ENCODE measurements around the gene ADAMTS2.

Gene ADAMTS2

DNA sequence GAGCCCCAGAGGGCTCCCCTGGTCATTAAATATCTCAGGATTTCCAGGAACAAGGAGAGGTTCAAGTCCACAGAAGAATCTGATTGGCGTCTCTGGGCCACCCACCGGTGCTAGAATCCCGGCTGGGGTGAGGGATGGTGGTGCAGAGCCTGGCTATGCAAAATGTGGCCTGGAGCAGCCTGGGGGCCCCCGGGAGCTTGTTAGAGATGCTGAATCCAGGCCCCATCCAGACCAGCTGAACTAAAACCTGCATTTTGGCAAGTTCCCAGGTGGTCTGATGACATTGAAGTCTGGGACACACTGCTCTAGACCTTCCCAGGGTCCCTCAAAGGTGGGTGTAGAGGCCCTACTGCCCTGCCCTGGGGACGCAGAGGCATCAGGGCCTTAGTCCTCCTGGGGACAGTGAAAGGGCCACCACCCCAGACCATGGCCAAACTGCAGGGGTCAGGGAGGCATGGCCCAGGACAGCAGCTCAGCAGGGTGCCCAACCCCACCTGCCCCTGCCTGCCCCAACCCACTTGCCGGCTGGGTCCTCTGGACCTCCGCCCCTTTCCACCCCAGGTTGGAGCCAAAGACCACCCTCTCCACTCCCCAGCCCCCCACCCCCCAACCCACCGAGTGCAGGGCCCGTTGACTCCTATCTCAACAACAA is 34.7 kb downstream of the ADAMTS2 start:
- DNase-seq, result no peak

DNA sequence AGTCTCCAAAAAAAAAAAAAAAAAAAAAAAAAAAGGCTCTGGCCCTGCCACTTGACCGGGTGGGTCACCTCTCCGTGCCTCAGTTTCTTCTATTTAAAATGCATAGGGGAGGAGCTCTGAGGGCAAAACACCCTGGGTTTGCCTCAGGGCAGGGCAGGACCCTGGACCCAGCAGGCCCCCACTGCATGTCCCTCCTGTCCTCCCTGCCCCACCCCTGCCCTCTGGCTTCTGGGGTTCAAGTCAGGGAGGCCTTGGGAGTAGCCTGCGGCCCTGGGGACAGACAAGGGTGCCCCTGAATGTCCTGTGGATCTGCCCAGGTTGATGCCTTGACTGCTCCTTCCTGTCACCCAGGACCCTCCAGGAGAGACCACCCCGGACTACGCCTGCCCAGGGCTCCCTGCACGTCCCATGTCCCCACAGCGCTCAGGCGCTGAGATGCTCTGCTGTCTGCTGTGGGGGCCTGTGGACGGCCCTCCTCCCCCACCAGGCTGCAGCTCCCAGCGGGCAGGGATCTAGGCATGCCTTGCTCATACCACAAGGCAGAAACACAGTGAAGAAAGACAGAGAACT is 35.4 kb downstream of the ADAMTS2 start:
- DNase-seq, result no peak

DNA sequence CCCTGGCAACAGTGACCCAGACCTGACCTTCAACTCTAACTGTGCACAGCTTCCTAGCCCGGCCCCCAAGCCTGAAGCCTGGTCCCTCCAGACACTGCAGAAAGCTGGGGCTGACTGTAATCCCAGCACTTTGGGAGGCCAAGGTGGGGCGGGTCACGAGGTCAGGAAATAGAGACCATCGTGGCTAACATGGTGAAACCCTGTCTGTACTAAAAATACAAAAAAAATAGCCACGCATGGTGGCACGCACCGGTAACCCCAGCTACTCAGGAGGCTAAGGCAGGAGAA is 35.9 kb downstream of the ADAMTS2 start:
- DNase-seq, result no peak

DNA sequence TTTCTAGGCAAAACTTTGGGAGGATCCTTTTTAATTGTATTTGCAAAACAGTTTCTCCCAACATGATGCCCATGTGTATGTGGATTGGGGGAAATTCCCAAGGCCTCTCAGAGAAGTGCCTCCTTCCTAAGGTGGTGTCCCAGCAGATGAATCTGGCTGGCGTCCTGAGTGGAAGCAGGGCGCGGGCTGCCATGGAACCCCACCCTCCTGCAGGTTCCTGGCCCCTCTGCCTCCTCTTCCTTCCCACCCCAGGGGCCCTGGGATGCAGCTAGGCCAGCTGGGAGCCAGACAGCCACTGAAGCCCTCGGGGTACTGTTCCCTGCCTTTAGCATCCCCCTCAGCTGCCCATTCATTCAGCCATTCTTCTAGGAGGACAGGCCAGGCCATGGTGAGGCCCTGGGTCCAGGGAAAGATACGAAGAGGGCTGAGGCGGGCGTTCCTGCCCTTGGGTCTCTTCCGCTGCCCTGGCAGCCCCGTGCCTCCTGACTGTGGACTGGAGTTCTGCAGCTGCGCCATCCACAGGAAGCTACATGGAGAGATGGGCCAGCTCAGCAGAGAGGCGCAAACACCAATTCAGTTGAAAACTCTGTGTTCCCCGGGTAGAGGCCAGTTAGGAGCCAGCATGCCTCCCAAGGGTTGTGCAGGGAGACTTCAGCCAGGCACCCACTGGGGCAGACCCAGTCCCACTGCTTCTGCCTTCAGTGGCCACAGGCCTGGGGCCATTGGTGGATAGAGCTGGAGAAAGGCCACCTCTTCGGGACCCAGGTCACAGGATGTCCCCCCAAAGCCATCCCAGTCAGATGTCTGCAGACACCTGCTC is 36.5 kb downstream of the ADAMTS2 start:
- DNase-seq, result no peak

DNA sequence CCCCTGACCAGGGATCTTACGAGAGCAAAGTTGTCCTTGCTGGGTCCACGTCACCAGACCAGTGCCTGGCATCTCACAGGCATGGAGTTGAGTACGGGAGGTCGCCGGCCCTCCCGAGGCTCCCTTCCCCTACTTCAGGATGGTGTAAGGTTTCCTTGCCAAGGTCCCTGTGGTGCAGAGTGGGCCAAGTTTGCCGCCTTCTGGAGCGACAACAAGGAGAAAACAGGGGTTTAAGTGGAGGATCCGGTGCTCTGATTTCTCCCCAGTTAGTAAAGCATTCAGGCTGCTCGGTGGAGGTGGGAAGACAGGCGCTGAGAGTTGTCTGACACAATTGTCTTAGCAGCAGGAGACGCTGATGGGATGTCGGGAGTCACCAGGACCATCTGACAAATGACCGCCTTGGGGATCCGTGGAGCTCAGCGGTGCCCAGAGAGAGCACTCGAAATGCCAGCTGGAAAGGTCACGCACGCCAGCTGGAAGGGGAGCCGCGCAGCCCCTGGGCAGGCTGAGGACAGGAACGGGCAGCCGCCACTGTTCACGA is 37.3 kb downstream of the ADAMTS2 start:
- no peak for DNase-seq

DNA sequence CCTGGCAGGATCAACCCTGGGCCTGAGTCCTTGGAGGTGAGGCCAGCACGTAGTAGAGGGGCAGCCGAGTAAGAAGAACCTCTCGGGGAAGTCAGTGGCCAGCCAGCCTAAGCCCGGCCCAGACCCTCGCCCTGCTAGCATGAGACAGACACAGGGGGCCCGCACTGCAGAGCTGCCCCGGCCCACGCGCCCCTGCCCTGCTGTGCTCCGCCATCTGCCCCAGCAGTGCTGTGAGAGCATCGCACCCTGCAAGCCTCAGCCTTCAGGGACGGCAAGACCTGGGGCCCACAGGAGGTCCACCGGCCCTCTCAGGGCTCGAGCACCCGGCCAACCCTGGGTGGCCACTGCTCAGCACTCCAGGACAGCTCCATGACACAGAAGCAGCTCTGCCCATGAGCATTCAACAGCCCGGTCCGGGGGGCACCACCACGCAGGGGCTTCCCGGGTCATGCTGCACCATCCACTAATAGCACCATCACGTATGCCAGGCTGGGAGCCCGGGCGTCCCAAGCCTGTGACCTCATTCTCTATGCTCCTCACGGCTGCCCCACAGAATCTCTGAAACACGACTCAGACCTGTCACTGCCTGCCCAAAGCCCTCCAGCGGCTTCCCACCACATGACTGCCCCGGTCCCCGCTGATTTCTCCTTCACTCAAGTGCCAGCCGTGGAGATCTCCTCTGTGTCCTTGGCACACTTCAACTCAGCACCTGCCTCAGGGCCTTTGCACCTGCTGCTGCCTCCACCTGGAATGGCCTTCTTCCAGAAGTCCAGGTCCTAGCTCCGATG is 38.1 kb downstream of the ADAMTS2 start:
- no peak for DNase-seq

DNA sequence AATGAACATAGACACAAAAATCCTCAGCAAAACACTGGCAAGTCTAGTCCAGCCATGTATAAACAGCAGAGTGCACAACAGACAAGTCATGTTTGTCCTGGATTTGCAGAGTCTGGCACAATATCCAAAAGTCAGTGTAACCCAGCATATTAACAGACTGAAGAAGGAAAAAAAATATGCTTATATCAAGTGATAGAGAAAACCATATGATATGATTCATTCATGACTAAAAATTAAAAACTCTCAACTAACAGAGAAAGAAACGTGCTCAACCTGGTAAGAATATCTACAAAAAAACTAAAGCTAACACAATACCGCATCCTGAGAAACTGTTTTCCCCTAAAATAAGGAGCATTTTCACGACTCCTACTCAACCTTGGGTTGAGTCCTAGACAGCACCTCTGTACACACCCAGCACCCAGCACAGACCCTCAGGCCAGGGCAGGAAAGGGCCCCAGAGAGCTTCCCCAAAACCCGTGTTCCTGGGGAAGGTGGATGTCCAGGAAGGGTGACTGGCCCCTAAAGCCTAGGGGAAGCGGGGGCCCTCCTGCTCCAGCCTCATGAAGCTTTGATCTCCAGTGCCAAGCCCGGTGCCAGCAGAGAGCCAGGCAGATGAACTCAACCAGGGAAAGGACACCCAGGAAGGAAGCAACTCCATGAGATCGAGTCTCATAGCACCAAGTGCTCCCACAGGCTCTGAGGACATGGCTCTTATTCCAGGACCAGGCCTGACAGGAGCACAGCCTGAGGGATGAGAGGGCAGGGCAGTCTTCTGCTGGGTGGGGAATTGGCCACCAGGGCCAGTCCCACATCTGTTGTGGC is 38.9 kb downstream of the ADAMTS2 start:
- DNase-seq, result no peak

DNA sequence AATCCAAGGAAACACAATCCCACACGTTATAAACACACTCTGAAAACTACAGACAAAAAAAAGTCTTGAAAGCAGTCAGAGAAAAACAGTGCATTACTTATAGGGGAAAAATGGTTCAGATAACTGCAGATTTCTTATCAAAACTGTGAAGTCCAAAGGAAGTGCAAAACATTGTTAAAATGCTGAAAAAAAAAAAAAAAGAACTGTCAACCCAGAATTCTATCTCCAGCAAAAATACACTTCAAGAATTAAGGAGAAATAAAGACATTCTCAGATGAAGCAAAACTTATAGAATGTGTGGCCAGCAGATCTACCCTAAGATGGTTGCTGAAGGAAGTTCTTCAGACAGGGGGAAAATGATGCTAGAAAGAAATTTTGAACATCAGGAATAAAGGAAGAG is 40.4 kb downstream of the ADAMTS2 start:
- no peak for DNase-seq

DNA sequence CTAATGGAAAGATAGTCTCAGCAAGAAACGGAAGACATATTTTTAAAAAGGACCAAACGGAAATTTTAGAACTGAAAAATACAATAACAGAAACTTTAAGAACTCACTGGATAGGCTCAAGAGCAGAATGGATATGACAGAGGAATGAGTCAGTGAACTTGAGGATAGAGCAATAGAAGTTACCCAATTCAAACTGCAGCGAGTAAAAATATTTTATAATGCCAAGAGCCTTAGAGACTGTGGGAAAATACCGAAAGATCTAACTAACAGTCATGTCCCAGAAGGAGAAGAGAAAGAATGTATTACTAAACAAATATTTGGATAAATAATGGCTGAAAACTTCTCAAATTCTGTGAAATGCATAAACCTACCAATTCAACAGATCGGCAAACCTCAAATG is 40.8 kb downstream of the ADAMTS2 start:
- no peak for DNase-seq

DNA sequence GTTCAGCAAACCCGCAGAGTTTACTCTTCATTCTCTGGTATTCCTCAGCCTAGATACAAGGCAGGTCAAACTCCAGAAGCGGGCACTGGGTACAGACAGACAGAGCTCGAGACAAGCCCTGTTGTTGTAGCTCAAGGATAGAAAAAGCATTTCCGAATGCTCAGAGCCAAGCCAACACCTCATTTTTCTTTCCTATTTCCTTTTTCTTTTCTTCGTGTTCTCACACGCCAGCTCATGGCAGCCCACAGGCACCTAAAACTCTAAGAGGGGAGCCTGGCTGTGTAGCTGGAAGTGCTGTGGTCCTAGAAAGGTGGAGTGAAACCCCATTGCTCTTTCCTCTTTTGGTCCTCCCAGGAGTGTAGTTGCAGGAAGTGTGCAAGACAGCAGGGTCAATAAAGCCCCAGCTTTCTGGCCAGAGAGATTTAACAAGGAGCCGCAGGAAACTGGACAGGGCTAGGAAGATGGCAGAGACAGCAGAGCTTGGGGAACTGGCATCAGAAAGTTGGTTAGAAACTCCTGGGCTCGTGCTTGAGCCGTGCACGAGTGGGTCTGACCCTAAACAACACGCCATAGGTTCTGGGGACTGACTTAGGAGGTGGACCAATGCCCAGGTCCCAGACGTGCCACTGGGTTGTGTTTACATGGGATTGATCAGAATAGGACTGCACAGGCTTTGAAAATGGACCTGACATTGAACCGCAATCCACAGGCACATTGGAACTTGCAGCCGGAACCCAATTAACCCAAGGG is 41.6 kb downstream of the ADAMTS2 start:
- no peak for DNase-seq

DNA sequence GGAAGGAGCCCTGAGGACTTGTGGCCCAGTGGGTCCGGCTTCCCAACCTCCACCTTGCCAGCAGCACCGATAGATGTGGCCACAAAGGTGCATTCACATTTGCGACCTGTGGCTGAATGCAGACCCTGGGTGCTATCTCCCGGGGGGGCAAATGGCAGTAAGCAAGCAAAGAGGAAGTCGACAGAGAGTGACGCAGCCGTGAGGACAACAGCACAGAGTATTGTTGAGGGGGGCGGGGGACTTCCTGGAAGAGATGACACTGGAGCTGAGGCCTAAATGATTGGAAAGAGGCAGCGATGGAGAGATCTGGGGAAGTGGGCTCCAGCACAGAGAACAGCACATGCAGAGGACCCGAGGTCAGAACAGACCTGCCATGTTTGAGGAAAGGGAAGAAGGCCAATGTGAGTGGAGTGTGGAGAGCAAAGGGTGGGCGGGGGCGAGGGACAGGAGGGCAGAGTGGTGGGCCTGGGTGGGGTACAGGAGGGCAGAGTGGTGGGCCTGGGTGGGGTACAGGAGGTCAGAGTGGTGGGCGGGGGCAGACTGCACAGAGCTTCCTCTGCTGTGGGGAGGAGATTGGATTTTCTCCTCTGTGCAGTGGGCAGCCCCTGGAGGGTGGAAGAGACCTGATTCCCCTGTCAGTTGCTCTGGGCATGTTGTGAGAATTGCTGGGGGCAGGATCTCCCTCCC is 42.6 kb downstream of the ADAMTS2 start:
- no peak for DNase-seq

DNA sequence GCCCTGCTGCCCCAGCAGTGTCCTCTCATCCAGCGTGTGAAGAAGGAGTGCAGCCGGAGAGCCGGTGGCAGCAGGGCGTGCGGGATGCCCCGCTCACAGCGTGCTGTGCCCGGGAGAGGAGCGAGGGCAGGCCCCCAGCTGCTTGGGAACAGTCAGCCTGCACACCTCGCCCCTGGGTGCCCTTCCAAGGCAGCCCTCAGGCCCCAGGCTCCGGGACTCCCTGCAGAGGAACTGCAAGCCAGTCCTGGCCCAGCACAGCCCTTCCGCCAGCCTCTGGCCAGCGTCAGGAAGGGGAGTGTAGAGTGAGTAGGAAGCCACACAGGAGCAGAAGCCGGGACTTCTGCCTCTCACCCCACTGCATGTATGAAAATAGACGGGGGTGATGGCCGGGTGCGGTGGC is 43.5 kb downstream of the ADAMTS2 start:
- no peak for DNase-seq

DNA sequence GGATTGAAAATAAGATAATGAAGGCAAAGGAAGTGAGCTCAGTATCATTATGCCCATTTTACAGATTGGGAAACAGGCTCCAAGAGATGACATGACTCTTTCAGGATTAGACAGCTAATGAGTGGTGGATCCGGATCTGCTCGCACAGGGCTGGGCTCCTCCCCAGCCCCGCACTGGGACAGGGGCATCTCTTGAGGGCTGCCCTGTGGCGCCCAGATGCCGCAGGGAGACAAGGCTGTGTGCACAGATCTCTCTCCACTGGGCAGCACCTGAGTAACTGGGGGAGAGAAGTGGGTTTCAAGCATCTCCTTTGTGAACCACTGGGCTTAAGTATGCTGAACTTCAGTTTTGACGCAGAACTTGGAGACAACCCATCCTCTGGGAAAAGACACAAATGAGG is 43.9 kb downstream of the ADAMTS2 start:
- DNase-seq, result no peak

DNA sequence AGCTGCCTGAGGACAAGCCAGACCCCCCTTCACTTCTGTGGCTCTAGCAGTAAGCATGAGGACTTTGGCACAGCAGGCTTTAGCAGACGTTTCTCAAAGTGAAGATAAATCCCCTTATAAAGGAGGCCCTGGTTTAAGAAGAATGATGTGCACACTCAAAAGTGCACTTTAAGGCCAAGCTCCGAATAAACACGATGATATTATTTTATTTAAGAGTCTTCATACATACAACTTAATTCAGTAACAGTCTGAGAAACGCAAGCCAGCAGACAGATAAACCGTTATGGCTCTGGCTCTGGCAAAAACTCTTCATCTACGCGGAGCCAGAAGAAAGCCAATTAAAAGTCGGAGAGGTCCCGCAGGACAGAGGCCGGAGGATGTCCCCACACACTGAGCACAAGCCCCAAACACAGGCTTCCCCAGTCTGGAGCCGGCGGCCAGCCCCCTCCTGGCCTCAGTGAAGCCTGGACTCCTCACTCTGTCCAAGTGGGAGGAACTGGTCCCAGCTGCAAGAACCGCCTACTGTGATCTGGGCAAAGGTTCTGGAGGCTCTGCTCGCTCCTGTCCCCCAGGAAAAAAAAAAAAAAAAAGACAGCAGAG is 44.6 kb downstream of the ADAMTS2 start:
- no peak for DNase-seq

DNA sequence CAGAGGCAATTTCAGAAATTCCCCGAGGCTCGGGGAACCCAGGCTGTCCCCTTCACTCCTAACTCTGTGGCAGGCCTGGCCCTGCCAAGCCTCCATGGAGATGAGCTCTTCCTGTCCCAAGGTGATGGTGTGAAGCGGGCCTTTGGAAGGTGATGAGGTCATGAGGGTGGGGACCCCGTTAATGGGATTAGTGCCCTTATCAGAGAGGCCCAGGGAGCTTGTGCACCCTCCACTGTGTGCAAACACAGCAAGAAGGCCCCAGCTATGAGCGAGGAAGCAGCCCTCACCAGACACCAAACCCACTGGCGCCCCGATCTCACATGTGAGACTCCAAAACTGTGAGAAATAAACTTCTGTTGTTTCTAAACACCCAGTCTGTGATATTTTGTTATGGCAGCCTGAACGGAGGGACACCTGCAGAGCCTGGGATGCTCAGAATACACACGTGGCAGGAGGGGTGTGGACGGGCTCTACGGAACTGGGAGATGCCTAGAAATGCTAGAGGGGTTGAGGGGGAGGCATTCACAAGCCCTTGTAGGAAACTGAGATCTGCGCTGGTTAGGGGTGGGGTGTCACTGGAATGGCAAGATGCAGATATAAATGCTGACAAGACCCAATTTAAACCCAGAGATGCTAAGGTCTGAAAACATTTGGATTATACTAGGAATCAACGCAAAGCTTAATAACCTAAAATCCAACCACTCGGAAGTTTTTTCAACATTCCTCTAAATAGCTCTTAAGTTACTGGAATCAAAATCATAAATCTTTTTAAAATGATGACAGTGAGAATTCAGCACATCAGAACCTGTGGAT is 46.9 kb downstream of the ADAMTS2 start:
- no peak for DNase-seq

DNA sequence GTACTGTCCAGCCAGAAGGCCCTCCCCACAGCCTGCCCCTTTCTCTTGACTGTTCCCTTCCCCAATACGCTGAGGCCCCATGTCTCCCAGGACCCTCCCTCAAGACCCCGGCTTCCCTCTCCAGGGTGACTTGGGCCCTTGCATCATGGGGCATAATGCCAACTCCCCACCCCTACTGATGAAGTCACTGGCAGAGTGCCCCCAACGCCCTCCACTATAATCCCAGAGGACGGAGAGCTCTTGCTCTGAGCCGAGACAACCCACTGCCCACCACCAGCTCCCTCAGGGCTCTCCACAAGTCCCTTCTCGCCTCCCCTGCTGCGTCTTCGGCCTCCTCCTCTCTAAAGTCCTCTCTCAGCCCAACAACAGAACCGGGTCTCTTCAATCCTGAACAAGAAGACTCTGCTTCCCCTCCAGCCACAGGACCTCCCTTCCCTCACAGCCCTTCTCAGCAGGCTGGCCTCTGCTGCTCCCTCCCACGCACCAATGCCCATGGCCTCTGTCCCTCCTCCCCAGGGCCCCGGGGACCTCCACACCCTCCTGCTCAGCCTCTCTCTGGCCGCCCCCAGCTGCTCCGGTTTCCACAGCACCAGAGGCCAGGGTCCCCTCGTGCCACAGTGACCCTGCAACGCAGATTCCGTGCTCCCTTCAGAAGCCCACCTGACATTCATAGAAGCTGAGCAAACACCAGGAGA is 47.6 kb downstream of the ADAMTS2 start:
- no peak for DNase-seq

DNA sequence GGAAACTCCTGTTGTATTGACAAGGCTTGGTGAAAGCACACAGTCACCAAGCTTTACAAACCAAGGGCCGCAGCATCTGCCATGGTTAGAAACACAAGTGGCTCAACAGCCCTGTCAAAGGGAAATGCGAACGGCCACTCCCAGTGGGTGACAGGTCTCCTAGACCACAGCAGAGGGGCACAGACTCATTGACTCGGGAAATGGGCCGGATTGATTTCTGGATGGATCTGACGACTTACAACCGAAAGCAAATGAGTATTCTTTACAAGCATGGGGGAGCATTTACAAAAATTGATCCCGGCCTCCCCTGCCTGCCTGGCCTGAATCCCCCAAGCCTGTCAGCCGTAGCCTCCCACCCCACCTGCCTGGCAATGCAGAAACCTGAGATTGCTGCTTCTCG is 48.2 kb downstream of the ADAMTS2 start:
- DNase-seq, result no peak

DNA sequence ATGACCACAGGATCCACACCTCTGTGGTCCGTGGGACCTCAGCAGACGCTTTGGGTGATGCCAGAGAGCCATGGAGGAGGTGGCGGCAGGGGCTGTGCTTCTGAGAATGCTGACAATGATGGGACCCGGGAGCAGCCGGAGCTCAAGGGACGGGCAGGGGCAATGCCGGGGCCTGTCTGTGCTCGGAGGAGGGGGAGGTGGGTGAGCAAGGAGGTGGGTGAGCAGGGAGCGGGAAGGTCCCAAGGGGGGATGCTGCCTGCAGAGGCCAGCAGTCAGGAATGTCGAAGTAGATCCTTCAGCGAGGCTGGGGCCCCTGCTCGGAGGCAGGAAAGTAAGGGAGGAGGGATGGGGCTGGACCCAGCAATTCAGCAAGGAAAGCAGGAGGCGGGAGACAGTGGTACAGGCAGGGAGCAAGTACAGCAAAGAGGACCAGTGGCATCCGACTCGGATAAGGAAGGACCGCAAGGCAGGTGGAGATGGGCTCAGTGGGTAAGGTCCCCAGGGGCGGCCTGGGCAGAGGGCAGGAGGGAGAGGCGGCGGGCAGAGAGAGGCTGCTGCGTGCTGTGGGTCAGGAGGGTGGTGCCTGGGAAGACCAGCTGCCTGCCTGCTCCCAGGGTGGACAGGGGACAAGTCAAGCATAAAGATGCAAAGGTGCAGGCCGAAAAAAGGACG is 49.0 kb downstream of the ADAMTS2 start:
- no peak for DNase-seq

DNA sequence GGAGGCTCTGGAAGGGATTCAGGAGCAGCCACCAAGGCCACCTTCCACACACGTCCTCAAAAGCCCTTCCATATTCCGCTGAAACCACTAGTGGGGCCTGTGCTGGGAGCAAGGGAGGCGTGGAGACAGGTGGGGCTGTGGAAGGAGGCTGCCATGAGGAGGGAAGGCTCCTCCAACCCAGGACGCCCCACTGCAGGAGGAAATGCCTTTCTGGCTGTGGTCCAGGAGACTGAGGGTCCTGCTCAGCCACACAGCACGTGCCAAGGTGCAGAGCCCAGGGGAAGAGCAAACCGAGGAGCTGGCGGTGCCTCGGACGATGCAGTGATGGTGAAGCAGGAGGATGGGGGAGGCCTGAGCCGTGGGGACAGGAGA is 49.5 kb downstream of the ADAMTS2 start:
- DNase-seq, result no peak
